ENCODE measurements around the gene TRIM31. TPM values are rescaled to one million over a fixed set of nuclear protein-coding genes. Genes with fewer than 3 reads are reported as not detected.

Gene TRIM31
- total and polyA plus RNA-seq, 10 of the 15 experiments (the other 5 are each of a cell fraction or from before 2014, with no cell fraction given): 0.09 to 20.5 (median 0.31) TPM; not detected in 3

- TF ChIP-seq ZBTB4 (CRISPR knock-in tag; IDR thresholded peaks at IDR 0.05): no peak
- no peak for TF ChIP-seq SREBF2 (IDR thresholded peaks at IDR 0.05; ENCODE audit: low read length)
- TF ChIP-seq MTA2 (IDR thresholded peaks at IDR 0.05; ENCODE audit: low read depth): peak; percentile 50
- peak in 1 of 2 experiments; percentile 65; a peak in 2 of 4 replicates for TF ChIP-seq IKZF2 (IDR thresholded peaks at IDR 0.05)
- TF ChIP-seq MYC (IDR thresholded peaks at IDR 0.05; ENCODE audit: insufficient read depth, insufficient read length, insufficient replicate concordance, low read length, severe bottlenecking): no peak
Measured at GRCh38 chr6:30061092-30061857, 51.6 kb downstream of the TRIM31 start, which contains the start of gene POLR1H (continued).

- Histone ChIP-seq H3K9me3 (replicated peaks; ENCODE audit: control insufficient read depth, insufficient read depth, low read length) (no peaks in the 10 kb centered on the region), H3K4me1 (ENCODE audit: control insufficient read depth, insufficient read depth, low read length) (peaks cover 5% of the 10 kb centered on the region; the same call in 1 of the 2 replicates), H3K36me3 (ENCODE audit: control insufficient read depth in 2 of 2, insufficient read depth in 2 of 2, low read length in 1 of 2) (no peaks in the 10 kb centered on the region), H2AFZ (ENCODE audit: control insufficient read depth, low read depth, low read length) (peak overlapping the region; percentile 96), H3K9ac (ENCODE audit: control insufficient read depth, insufficient read depth, low read length) (peak overlapping the region; percentile 85), H3K4me3 (peak overlapping the region; percentile 99), H3K4me2 (ENCODE audit: control insufficient read depth, insufficient read depth) (peak overlapping the region; percentile 87), H3K27ac (ENCODE audit: control insufficient read depth, insufficient read depth) (peak overlapping the region; percentile 84), H3K27me3 (replicated peaks in 1 of 2; ENCODE audit: control insufficient read depth in 2 of 2, insufficient read depth in 2 of 2, low read length in 1 of 2) (no peaks in the 10 kb centered on the region), H4K20me1 (ENCODE audit: control insufficient read depth, insufficient read depth) (no peaks in the 10 kb centered on the region), H3K79me2 (ENCODE audit: control insufficient read depth, insufficient read depth, low read length) (peaks cover 30% of the 10 kb centered on the region)
- 2% methylated on average over 24 of the region's 24 CpGs for WGBS (ENCODE audit: insufficient coverage, insufficient replicate concordance, low lambda C conversion rate, missing lambda C conversion rate)
- no peak for TF ChIP-seq WRNIP1 (IDR thresholded peaks at IDR 0.05; ENCODE audit: borderline replicate concordance, low read depth, low read length)
- peak; percentile 6 for TF ChIP-seq KLF5 (IDR thresholded peaks at IDR 0.05; ENCODE audit: partially characterized antibody)
- TF ChIP-seq HDAC2 (IDR thresholded peaks at IDR 0.05): 0 out of 2 replicates have a peak, but pooled peaks have one; percentile 84
- 0 out of 2 replicates have a peak, but pooled peaks have one; percentile 88 for TF ChIP-seq MTA3 (IDR thresholded peaks at IDR 0.05; ENCODE audit: borderline replicate concordance, low read length)
- TF ChIP-seq NKRF (conservative IDR thresholded peaks at IDR 0.05): no peak
- TF ChIP-seq MEF2B (IDR thresholded peaks at IDR 0.05; ENCODE audit: partially characterized antibody, poor library complexity, severe bottlenecking): peak; percentile 71
- TF ChIP-seq HDGF (IDR thresholded peaks at IDR 0.05): 0 out of 2 replicates have a peak, but pooled peaks have one; percentile 41
- ChIA-PET POLR2A (interaction anchor here (0.6 to 2.4 kb wide), 12 partner anchors 9 to 153 kb away, joined by 3 to 8 read pairs (median 4); no protein-coding TSS in a partner anchor), CTCF (interaction anchor here (1.1 to 2.3 kb wide), 11 partner anchors 8 to 410 kb away, joined by 3 to 9 read pairs (median 5); no protein-coding TSS in a partner anchor), SMC1A (ENCODE audit: uncharacterized antibody, unreplicated experiment) (interaction anchor here (0.7 to 2.3 kb wide), 9 partner anchors 15 to 212 kb away, joined by 3 to 11 read pairs (median 4); partner anchors contain the start of gene HLA-A), RAD21 (ENCODE audit: unreplicated experiment) (interaction anchor here (0.7 to 1.9 kb wide), 5 partner anchors 15 to 69 kb away, joined by 3 to 8 read pairs (median 4); no protein-coding TSS in a partner anchor)
- ATAC-seq (peak; percentile 25), FAIRE-seq (no peak), DNase-seq (ENCODE audit: low read depth, low spot score) (no peak)
- in situ Hi-C loops (cut with MboI) (no loop called here), intact Hi-C loops (cut with micrococcal nuclease; ENCODE audit: unreplicated experiment) (no loop called here)
- BruUV-seq (replicated peaks): TSS peak; percentile 88
Measured at GRCh38 chr6:30060606-30061091, 52.2 kb downstream of the TRIM31 start.

All from GM12878 (cell line).